Measurements from ENCODE around the gene VWA5A. TPM values are rescaled to one million over a fixed set of nuclear protein-coding genes. Genes with fewer than 3 reads are reported as not detected.
"Not testable (repeated sequence)": the region's sequence is repeated elsewhere in the genome, so short reads cannot be mapped to it uniquely, and the experiment has no call there.

VWA5A gene
- total RNA-seq, 1 donor = 6.6 TPM

GRCh38 chr11:124119103-124119502 is 3.9 kb downstream of the VWA5A start:
- H3K4me1 ChIP-seq (ENCODE audit: insufficient read depth, low read length) = peaks cover 21% of the 10 kb centered on the region
- no peaks in the 10 kb centered on the region for H3K27me3 ChIP-seq (ENCODE audit: insufficient read depth, low read length)
- H3K4me3 ChIP-seq (ENCODE audit: low read length) = no peak overlapping the region
- no peaks in the 10 kb centered on the region for H3K9me3 ChIP-seq (ENCODE audit: low read depth, low read length)

GRCh38 chr11:124120891-124121290 is 5.6 kb downstream of the VWA5A start:
- H3K4me3 ChIP-seq (ENCODE audit: low read length) = no peak overlapping the region
- no peaks in the 10 kb centered on the region for H3K27me3 ChIP-seq (ENCODE audit: insufficient read depth, low read length)
- H3K4me1 ChIP-seq (ENCODE audit: insufficient read depth, low read length) = peaks cover 10% of the 10 kb centered on the region
- H3K9me3 ChIP-seq (ENCODE audit: low read depth, low read length) = no peaks in the 10 kb centered on the region

- Histone ChIP-seq H3K27me3 (ENCODE audit: insufficient read depth, low read length) (no peaks in the 10 kb centered on the region), H3K9me3 (ENCODE audit: low read depth, low read length) (no peaks in the 10 kb centered on the region), H3K4me3 (ENCODE audit: low read length) (no peak overlapping the region), H3K4me1 (ENCODE audit: insufficient read depth, low read length) (no peaks in the 10 kb centered on the region)
Observed at GRCh38 chr11:124122123-124122522, 6.9 kb downstream of the VWA5A start.

- H3K4me1 ChIP-seq (ENCODE audit: insufficient read depth, low read length) = no peaks in the 10 kb centered on the region
- no peaks in the 10 kb centered on the region for H3K27me3 ChIP-seq (ENCODE audit: insufficient read depth, low read length)
- no peak overlapping the region for H3K4me3 ChIP-seq (ENCODE audit: low read length)
- no peaks in the 10 kb centered on the region for H3K9me3 ChIP-seq (ENCODE audit: low read depth, low read length)
Observed at GRCh38 chr11:124123622-124124021, 8.4 kb downstream of the VWA5A start.

- H3K9me3 ChIP-seq (ENCODE audit: low read depth, low read length); H3K4me3 ChIP-seq (ENCODE audit: low read length); H3K4me1 ChIP-seq (ENCODE audit: insufficient read depth, low read length); H3K27me3 ChIP-seq (ENCODE audit: insufficient read depth, low read length): not testable (repeated sequence)
Observed at GRCh38 chr11:124127134-124127533, 11.9 kb downstream of the VWA5A start.

GRCh38 chr11:124143034-124143433 is 27.8 kb downstream of the VWA5A start:
- no peak overlapping the region for H3K4me3 ChIP-seq (ENCODE audit: low read length)

GRCh38 chr11:124147951-124148350 is 32.7 kb downstream of the VWA5A start:
- no peaks in the 10 kb centered on the region for H3K27me3 ChIP-seq (ENCODE audit: insufficient read depth, low read length)
- no peaks in the 10 kb centered on the region for H3K9me3 ChIP-seq (ENCODE audit: low read depth, low read length)
- H3K4me3 ChIP-seq (ENCODE audit: low read length) = no peak overlapping the region
- H3K4me1 ChIP-seq (ENCODE audit: insufficient read depth, low read length) = no peaks in the 10 kb centered on the region

More at GRCh38 chr11:124143034-124143433, 27.8 kb downstream of the VWA5A start:
- H3K27me3 ChIP-seq (ENCODE audit: insufficient read depth, low read length) = no peaks in the 10 kb centered on the region
- no peaks in the 10 kb centered on the region for H3K4me1 ChIP-seq (ENCODE audit: insufficient read depth, low read length)
- peaks cover 9% of the 10 kb centered on the region for H3K9me3 ChIP-seq (ENCODE audit: low read depth, low read length)

- no peaks in the 10 kb centered on the region for H3K4me1 ChIP-seq (ENCODE audit: insufficient read depth, low read length)
- H3K9me3 ChIP-seq (ENCODE audit: low read depth, low read length) = no peaks in the 10 kb centered on the region
- H3K4me3 ChIP-seq (ENCODE audit: low read length) = no peak overlapping the region
- no peaks in the 10 kb centered on the region for H3K27me3 ChIP-seq (ENCODE audit: insufficient read depth, low read length)
Observed at GRCh38 chr11:124150684-124151083, 35.4 kb downstream of the VWA5A start.

- no peaks in the 10 kb centered on the region for H3K27me3 ChIP-seq (ENCODE audit: insufficient read depth, low read length)
- no peaks in the 10 kb centered on the region for H3K4me1 ChIP-seq (ENCODE audit: insufficient read depth, low read length)
- H3K9me3 ChIP-seq (ENCODE audit: low read depth, low read length) = no peaks in the 10 kb centered on the region
- H3K4me3 ChIP-seq (ENCODE audit: low read length) = no peak overlapping the region
Observed at GRCh38 chr11:124152770-124153407, 37.6 kb downstream of the VWA5A start.

- Histone ChIP-seq H3K27me3 (ENCODE audit: insufficient read depth, low read length) (no peaks in the 10 kb centered on the region), H3K9me3 (ENCODE audit: low read depth, low read length) (no peaks in the 10 kb centered on the region), H3K4me1 (ENCODE audit: insufficient read depth, low read length) (no peaks in the 10 kb centered on the region), H3K4me3 (ENCODE audit: low read length) (no peak overlapping the region)
Observed at GRCh38 chr11:124153821-124154220, 38.6 kb downstream of the VWA5A start.

GRCh38 chr11:124159481-124159880 is 44.2 kb downstream of the VWA5A start:
- H3K27me3 ChIP-seq (ENCODE audit: insufficient read depth, low read length) = no peaks in the 10 kb centered on the region
- H3K4me1 ChIP-seq (ENCODE audit: insufficient read depth, low read length) = no peaks in the 10 kb centered on the region

GRCh38 chr11:124160986-124161385 is 45.7 kb downstream of the VWA5A start:
- H3K9me3 ChIP-seq (ENCODE audit: low read depth, low read length) = no peaks in the 10 kb centered on the region
- no peaks in the 10 kb centered on the region for H3K27me3 ChIP-seq (ENCODE audit: insufficient read depth, low read length)
- no peaks in the 10 kb centered on the region for H3K4me1 ChIP-seq (ENCODE audit: insufficient read depth, low read length)
- H3K4me3 ChIP-seq (ENCODE audit: low read length) = no peak overlapping the region

More at GRCh38 chr11:124159481-124159880, 44.2 kb downstream of the VWA5A start:
- Histone ChIP-seq H3K9me3 (ENCODE audit: low read depth, low read length) (no peaks in the 10 kb centered on the region), H3K4me3 (ENCODE audit: low read length) (no peak overlapping the region)

GRCh38 chr11:124167826-124168231 is 52.6 kb downstream of the VWA5A start:
- H3K4me1 ChIP-seq (ENCODE audit: insufficient read depth, low read length) = no peaks in the 10 kb centered on the region
- H3K9me3 ChIP-seq (ENCODE audit: low read depth, low read length) = no peaks in the 10 kb centered on the region
- no peak overlapping the region for H3K4me3 ChIP-seq (ENCODE audit: low read length)
- H3K27me3 ChIP-seq (ENCODE audit: insufficient read depth, low read length) = no peaks in the 10 kb centered on the region

GRCh38 chr11:124168796-124169195 is 53.5 kb downstream of the VWA5A start:
- H3K4me1 ChIP-seq (ENCODE audit: insufficient read depth, low read length) = no peaks in the 10 kb centered on the region

GRCh38 chr11:124170315-124170714 is 55.1 kb downstream of the VWA5A start:
- H3K4me1 ChIP-seq (ENCODE audit: insufficient read depth, low read length); H3K27me3 ChIP-seq (ENCODE audit: insufficient read depth, low read length); H3K9me3 ChIP-seq (ENCODE audit: low read depth, low read length); H3K4me3 ChIP-seq (ENCODE audit: low read length): not testable (repeated sequence)

More at GRCh38 chr11:124168796-124169195, 53.5 kb downstream of the VWA5A start:
- H3K9me3 ChIP-seq (ENCODE audit: low read depth, low read length) = no peaks in the 10 kb centered on the region
- H3K27me3 ChIP-seq (ENCODE audit: insufficient read depth, low read length) = no peaks in the 10 kb centered on the region
- no peak overlapping the region for H3K4me3 ChIP-seq (ENCODE audit: low read length)

- H3K4me1 ChIP-seq (ENCODE audit: insufficient read depth, low read length) = no peaks in the 10 kb centered on the region
- no peaks in the 10 kb centered on the region for H3K27me3 ChIP-seq (ENCODE audit: insufficient read depth, low read length)
- H3K9me3 ChIP-seq (ENCODE audit: low read depth, low read length) = no peaks in the 10 kb centered on the region
- H3K4me3 ChIP-seq (ENCODE audit: low read length) = no peak overlapping the region
Observed at GRCh38 chr11:124170801-124171586, 55.7 kb downstream of the VWA5A start.

Data from mononuclear cell (primary cell).